22Rv1 (cell line): ENCODE data around the gene ERMN.

Experiments used
- H3K27ac ChIP-seq: fragments of 450-650 bp; 2 replicates; pipeline ENCODE4 v1.5.1; 2017
- ZFX ChIP-seq: fragments of 450-650 bp; IDR thresholded peaks from 2 replicates; pipeline ENCODE4 v1.6.1; 2017; ENCODE audit warnings: antibody characterized with exemption, borderline replicate concordance
- TF ChIP-seq, protein P1 (sequence below): fragments of 450-650 bp; IDR thresholded peaks from 2 replicates; pipeline ENCODE4 v1.5.1; 2017; ENCODE audit warnings: mild to moderate bottlenecking

The ERMN gene

DNA sequence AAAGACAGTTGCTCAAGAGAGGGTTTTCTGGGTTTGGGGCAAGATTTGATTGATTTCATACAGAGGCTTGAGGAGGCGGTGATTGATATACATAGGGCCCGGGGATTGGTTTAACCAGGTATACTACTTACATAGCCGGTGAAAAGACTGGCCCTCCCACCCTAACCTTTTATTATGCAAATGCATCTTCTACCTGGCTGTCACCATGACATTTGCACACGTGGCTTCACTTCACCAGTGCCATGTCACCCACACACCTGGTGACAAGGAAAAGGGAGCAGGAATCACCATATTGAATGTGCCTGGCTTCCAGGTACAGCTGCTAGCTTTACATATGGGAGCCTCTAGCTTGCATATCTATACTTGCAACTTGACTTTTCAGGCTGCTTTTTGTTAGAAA, 9.7 kb downstream of the ERMN start:
- no peak overlapping the region for H3K27ac ChIP-seq
- TF ChIP-seq, protein P1, sequence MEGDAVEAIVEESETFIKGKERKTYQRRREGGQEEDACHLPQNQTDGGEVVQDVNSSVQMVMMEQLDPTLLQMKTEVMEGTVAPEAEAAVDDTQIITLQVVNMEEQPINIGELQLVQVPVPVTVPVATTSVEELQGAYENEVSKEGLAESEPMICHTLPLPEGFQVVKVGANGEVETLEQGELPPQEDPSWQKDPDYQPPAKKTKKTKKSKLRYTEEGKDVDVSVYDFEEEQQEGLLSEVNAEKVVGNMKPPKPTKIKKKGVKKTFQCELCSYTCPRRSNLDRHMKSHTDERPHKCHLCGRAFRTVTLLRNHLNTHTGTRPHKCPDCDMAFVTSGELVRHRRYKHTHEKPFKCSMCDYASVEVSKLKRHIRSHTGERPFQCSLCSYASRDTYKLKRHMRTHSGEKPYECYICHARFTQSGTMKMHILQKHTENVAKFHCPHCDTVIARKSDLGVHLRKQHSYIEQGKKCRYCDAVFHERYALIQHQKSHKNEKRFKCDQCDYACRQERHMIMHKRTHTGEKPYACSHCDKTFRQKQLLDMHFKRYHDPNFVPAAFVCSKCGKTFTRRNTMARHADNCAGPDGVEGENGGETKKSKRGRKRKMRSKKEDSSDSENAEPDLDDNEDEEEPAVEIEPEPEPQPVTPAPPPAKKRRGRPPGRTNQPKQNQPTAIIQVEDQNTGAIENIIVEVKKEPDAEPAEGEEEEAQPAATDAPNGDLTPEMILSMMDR = no peak
- no peak for TF ChIP-seq ZFX

DNA sequence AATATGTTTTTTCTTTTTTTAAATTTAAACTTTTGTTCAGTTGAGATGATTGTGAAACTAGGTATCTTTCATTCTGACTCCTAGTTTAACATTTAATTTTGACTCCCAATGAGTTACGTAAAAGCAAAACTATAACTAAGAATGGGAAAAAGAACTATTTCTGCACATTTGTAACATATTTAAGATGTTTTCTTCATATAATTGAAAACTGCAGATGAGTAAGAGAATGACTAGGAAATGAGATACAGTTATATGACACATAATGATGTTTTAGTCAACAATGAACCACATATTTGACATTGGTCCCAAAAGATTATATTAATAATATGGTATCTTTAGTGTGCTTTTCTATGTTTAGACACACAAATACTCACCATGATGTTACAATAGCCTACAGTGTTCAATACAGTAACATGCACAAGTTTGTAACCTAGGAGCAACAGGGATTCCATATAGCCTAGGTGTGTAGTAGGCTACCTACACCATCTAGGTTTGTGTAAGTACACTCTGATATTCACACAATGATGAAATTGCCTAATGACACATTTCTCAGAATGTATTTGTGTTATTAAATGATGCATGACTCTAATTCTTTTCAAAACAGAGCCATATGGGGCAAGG, 12.6 kb downstream of the ERMN start:
- H3K27ac ChIP-seq = no peak overlapping the region

DNA sequence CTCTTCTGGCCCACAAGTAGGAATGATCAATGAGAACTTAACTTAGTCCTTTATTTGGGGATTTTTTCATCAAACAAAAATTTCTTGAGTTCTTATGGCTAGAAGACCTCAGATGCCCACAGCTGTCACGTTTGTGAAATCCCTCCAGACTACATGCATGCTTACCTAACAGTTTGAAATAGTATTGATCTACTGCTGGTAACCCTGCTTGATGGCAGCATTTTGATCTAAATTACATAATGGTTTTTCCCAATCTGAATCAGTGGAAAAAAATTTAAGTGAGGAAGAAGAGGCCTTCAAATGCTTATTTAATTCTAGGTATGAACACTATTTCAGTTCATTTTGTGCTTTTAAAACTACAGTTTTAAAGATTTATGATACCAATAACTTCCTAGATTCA, 13.9 kb downstream of the ERMN start:
- TF ChIP-seq, protein P1 = no peak
- TF ChIP-seq ZFX = no peak
- no peak overlapping the region for H3K27ac ChIP-seq

More for the DNA sequence above, 12.6 kb downstream of the ERMN start:
- TF ChIP-seq ZFX = no peak
- TF ChIP-seq, protein P1 = no peak

DNA sequence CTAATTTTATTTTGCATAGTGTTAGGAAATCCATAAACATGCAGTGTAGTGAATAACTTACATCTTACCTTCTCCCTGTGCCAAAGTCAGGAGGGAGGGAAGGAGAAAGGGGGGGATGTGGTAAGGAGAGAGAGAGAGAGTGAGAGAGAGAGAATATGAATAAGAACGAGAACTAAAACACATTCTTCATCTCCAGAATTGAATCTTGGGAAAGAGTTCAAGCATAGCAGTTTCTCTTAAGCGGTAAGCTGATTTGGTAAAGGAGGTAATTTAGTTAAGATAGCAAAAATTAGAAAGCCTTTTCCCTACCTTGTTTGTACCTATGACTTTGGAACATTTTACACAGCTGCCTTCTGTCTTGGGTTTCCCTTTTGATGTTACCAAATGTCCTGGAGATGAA, 15.7 kb downstream of the ERMN start:
- TF ChIP-seq, protein P1 = no peak
- TF ChIP-seq ZFX = no peak
- H3K27ac ChIP-seq = no peak overlapping the region

DNA sequence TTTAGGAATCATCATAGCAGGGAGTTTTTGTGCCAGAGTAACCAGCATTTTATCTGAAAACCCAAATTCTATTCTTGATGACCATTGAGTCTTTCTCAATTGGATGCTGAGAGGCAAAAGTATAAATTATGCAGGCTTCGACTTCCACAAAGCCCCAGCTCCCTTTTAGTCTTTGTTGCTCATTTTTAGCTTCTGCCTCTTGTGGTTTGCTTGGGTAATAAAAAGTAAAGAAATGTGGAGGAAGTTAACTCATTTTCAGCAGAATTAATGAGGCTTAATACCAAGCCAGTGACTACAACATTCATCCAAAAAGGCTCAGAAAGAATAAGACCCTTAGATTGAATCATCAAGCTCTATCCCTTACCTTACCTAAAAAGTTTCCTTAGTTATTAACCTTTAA, 18.6 kb downstream of the ERMN start:
- no peak overlapping the region for H3K27ac ChIP-seq
- no peak for TF ChIP-seq ZFX
- TF ChIP-seq, protein P1 = no peak

DNA sequence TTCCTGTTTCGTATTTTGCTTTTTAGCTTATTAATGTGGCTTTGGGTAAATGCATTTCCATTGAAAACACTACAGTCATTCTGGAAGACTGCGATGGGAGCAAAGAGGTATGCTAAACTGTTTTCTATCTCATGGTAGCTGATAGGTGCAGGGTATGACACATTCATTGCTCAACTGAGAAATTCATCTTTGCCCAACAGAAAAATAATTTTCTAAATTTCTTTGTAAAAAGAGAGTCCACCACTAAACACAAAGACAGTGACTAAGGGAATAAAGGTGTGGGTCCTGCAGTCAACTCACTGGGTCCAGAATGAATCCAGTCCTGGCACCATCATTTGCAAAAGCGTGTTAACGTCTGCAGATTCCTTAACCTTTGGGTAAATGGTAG, 19.9 kb downstream of the ERMN start:
- no peak overlapping the region for H3K27ac ChIP-seq
- TF ChIP-seq, protein P1 = no peak
- TF ChIP-seq ZFX = no peak

DNA sequence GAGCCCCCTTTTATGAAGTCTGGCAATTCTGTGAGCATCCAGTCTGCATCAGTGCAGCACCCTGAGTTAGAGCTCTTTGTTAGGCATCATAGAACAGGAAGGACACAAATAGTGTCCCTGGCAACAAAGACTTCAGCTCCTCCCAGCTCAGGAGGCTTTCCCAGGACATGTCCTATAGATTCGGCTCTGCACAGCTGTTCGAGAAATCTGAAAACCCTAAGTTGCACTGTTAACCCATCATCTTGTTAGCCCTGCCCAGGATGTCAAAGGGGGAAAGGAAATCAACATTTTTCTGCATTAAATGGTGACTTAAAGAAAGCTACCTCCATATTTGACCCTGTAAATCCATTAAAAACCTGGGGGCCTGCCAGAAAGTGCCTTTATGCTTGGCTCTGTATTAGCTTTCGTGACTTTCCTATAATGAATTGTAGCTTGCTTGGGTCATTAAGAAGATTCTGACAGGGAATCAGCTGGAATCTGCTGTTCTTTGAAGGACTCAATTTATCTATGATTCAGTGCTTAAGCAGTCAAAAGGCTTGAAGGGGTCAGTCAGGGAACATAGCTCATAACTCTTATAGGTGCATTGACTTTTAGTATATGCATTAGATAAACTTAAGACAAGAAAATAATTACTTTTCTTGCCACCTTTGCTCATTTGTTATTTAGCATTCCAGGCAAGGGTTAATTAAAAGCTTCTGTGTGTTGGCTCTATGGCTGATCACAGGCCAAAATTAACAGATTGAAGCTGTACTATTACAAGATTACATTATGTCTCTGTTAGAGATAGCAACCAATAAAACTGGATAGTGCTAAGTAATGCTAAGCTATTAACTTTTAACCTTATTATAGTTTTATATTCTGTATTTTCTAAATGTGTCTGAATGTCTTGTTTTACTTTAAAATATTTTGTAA, 20.6 kb downstream of the ERMN start:
- TF ChIP-seq, protein P1 = no peak
- no peak overlapping the region for H3K27ac ChIP-seq
